M059J (cell line): ENCODE data around the gene MTX2. TPM values are rescaled to one million over a fixed set of nuclear protein-coding genes. Genes with fewer than 3 reads are reported as not detected.
A peak's percentile ranks its signal among the peaks of the same experiment; 100 is the strongest.
"Not testable (repeated sequence)": the region's sequence is repeated elsewhere in the genome, so short reads cannot be mapped to it uniquely, and the experiment has no call there.

Experiments used
- DNase-seq: peaks from one replicate; pipeline ENCODE4 v3.0.0-alpha.2; 2012; ENCODE audit warnings: low read depth
- total RNA-seq: library from RNA; depleted of rRNA; stranded (reverse); fragments of >200 nt; shearing (Covaris generic); gene quantifications from 2 replicates; pipeline ENCODE4 v1.2.3, GENCODE V29; 2014

MTX2 gene
- total RNA-seq, 1 experiment from 2014 or later, result 36.0 TPM

DNA sequence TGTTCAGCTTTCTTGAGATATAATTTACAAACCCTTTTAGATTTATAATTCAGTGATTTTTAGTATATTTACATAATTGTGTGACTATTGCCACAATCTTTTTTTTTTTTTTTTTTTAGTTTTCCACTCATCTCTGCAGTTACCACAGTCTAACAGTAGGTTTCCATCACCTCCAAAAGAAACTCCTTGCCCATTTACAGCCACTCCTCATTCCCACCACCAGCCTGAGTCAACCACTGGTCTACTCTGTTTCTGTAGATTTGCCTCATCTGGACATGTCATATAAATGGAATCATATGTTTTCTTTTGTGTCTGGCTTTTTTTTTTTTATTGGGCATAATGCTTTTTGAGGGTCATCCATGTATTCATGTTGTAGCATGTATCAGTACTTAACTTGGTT, 16.1 kb downstream of the MTX2 start:
- peak; percentile 18 for DNase-seq

DNA sequence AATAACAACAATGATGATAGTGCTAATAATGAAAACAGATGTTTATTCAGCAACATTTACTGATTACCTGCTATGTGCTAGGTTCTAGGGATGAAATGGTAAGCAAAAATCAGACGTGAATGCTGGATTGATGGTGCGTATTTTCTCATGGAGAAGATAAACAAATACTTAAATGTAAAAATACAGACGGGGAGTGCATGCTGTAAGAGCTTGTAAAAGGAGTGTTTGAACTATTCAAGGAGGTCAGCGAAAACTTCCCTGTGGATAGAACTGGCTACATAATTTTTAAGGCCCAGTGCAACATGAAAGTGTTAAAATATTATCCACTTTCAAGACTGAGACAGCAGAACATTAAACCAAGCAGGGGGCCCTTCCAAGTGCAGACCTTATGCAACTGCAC, 22.1 kb downstream of the MTX2 start:
- no peak for DNase-seq

DNA sequence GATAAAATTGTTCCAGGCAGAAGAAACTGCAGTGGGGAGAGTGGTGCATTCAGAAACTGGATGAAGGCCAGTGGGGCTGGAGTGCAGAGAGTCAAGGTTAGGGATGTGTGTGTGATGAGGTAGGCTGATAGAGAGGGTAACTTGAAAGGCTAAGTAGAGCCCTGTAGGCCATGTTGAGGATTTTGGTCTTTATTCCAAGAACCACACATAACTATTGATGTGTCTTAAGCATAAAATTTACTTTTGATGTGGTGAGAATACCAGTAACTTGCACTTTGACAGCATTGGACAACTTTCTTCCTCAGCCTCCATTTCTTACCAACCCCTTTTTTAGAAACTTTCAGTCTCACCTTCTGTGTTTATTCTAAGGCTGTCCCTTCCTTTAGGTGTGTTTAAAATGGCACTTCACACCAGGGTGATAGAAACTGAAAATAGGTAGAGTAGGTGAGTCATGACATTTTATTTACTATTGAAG, 22.6 kb downstream of the MTX2 start:
- DNase-seq, result peak; percentile 32

DNA sequence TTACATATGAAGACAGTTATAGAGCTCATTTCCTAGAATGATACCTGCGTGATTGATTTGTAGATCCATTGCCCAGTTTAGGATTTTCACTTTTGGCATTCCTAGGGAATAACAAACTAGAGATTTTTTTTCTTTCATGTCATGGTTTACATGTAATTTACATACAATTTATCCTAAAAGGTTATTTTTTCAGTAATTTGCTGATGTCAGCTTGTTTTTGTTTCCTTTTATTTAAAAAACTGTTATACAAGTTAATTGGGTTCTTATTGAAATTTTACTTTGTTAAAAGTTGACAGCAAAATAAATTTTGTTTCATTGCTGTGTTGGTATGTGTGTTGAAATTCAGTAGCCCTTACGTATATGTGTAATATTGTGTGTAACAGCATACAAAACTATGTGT, 23.4 kb downstream of the MTX2 start:
- DNase-seq, result no peak

DNA sequence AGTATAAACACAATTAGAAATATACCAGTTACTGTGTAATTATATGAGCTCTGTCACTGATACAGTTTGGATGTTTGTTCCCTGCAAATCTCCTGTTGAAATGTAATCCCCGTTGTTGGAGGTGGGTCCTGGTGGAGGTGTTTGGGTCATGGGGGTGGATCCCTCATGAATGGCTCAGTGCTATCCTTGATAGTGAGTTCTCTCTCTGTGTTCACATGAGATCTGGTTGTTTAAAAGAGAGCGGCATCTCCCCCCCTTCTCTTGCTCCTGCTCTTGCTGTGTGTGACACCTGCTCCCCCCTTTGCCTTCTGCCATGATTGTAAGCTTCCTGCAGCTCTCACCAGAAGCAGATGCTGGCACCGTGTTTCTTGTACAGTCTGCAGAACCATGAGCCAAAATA, 24.1 kb downstream of the MTX2 start:
- no peak for DNase-seq

DNA sequence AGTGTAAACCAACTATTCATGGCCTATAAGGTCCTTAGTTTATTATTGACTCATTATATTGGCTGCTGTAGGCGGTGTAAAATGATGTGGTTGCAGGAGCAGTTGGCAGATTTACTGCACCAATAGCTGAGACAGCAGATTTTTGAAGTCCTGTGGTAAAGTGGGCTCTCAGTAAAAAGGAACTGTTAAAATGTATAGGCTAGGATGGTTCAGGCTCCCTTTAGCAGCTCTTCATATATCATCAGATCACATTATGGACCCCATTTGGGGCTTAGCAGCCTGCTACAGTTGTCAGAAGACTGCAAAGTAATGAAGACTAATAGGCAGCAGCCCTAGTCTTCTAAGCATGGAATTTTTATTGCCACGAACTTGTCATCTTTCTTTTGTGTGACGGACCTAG, 27.8 kb downstream of the MTX2 start:
- no peak for DNase-seq

DNA sequence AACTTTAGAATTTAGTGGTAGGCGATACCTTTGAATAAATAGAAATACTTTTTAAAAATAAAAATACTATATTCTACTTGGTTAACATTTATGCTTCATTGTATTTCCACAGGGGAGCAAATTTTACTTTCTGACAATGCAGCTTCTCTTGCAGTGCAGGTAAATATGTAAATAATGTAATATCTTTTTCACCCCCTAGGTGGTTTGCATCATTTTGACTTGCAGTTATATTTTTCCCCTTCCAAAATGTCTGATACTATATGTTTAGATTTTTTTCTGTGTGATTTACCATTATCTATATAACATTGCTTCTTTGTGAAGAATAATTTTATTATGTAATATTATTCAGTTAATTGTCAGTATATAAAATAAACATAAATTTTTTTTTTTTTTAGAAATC, 28.5 kb downstream of the MTX2 start:
- DNase-seq, result no peak

DNA sequence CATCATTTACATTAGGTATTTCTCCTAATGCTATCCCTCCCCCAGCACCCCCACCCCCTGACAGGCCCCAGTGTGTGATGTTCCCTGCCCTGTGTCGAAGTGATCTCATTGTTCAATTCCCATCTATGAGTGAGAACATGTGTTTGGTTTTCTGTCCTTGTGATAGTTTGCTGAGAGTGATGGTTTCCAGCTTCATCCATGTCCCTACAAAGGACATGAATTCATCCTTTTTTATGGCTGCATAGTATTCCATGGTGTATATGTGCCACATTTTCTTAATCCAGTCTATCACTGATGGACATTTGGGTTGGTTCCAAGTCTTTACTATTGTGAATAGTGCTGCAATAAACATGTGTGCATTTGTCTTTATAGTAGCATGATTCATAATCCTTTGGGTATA, 36.8 kb downstream of the MTX2 start:
- DNase-seq, result not testable (repeated sequence)

DNA sequence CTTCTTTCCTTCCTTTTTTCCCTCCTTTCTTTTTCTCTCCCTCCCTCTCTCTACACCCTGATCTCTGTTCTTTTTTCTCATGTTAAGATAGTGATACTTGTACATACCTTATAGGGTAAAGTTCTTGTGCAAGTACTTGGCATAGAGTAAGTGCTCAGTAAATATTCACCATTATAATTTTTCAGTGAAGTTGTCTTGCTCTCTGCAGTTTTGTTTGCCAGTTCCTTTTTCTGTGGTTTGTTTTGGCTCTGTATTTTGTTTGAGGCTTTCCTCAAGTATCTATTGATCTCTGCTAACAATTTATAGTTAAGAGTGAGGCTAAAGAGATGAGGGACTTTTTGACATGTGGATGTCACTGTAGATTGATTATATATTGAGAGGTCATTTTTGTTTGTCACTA, 48.0 kb downstream of the MTX2 start:
- DNase-seq, result no peak

DNA sequence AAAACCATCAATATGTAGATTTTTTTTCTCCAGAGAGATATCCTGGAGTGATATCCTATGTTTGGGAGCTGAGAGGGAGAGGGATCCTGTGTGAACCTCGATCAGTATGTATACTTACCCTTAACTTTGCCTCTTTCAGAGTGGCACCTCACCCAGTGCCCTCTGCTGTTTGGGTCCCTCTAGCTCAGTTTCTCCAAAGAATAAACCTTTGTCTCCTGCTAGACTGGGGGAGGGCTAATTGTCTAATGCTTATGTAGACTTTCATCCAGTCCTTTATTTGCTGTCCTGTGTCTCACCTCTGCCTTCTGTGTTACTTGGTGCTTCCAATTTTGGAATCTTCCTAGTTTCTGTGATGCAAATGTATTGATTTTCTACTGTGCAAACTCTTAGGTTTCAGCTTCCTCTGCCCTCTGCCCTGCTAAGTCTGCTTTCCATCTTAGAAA, 48.4 kb downstream of the MTX2 start:
- no peak for DNase-seq

DNA sequence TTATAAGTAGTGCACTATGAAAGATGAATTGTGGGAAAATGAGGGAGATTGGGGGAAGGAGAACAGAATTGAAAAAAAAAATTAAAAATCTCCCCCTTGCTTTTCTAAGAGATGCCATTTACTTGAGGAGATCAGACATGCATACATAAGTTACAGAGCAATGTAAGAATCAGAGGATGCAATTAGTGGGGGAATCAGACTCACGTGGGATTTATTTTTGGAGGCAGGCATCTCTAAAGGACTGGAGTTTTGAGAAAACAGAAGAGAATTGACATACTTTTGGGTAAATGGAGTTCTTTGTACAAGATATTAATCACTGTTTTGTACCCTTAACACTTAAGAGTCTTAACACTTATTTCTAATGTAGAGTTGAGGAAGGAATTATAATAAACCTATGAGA, 52.7 kb downstream of the MTX2 start:
- no peak for DNase-seq

DNA sequence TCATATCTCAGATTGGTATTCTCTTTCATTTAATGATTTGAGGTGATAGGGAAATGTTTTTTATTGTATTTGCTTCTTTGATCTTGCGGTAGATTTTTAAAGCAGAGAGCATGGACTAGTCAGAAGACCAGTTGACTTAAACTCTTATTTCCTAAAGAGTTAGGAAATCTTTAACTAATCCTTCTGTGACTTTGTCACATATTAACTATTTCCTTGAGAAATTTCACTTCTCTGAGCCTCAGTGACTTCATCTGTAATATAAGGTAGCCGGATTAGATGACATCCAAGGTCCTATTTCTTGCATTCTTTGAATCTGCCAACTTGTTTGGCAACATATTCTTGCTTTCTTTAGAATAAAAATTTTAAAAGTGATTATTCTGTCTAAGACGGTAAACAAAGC, 55.6 kb downstream of the MTX2 start:
- no peak for DNase-seq

DNA sequence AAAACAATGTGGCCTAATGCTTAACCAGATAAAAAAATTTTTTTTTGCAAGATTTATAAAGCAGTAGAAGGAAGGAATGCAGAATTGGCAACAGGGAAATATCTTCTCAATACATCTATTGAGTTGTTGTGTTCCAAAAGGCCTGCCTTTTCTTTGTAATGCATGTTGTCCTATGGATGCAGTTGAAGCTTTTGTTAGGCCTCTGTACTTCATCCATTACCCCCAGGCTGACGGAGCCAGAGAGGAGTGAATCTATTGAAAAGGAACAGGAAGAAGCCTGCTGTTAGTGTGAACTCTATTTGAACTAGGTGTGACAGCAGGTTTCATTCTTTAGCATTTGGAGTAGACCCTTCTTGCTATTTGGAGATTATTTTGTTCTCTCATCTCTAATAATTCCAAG, 56.5 kb downstream of the MTX2 start:
- DNase-seq, result no peak

DNA sequence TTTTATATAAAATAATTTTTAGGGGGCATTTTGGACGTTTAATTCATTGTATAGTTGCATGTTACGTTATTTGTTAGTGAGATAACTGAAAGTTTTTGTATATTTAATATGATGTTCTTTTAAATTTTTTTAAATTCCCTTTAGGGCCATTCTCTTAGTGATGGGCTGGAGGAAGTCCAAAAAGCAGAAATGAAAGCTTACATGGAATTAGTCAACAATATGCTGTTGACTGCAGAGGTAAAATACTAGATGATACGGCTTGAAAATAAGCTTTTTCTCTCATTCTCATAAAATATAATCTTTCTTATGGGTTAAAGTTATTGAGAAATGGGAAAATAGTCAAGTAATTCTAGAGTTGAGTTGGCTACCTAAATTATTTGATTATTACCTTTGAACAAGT, 58.9 kb downstream of the MTX2 start:
- DNase-seq, result no peak

DNA sequence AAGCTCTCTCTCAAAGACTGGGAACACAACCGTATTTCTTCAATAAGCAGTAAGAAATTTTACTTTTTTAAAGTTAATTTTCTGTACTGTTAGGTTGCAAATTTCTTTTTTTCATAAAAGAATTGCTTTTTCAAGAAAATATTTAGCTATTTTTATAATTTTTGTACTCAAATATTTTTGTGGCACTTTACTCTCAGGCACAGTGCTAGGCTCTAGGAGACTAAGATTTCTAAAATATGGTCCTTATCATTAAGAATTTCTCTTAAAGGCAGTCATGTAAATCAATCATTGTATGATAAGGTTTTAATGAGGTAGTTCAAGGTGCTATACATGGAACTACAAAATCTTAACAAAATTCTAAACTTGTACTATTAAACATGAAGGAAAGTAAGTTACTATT, 61.4 kb downstream of the MTX2 start:
- no peak for DNase-seq

DNA sequence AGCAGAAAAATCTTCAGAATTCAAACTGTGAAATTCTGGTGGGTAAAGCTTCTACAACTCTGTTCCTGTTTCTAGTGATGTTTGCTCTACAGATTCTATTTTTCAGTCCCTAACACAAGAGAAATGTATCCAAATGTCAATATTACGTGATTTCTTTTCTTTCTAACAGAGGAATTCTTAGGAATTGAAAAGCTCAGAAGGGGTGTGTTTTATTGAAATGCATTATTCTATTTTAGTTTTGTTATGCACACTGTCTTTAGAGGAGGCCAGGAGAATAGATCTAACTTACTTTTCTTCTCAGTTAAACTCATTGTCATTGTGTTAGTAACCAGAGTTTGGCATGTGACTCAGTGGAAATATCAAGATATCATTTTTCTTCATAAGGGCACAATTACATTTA, 62.4 kb downstream of the MTX2 start:
- DNase-seq, result no peak

DNA sequence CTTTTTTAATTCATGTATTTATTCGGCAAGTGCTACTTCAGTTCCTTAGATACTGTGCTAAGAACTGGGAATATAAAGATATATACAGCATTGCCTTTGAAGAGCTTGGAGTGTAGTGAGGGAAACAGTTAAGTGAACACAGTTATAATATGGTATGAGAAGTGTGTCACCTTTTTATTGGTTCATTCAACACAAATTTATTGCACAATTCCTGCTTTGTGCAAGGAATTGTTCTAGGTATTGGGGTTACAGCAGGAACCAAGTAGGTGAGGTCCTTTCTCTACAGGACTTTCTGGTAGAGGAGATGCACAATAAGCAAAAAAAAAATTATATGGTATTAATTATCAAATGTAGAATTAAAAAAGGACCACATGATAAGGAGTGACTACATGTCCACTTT, 65.5 kb downstream of the MTX2 start:
- no peak for DNase-seq

DNA sequence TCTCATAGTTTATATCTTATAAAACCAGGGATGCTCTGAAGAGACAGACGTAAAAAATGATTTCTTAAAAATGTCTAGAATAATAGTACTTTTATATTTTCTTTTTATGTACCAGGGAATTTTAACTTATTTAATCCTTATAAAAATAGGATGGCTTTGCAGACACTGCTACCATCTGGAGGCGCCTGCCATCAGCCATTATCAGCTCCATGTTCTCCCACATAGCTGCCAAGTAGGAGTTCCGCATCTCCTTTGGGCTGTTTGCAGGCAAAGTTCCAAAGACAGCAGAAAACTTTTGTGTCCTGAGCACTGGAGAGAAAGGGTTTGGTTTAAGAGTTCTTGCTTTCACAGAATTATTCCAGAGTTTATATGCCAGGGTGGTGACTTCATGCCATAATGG, 69.2 kb downstream of the MTX2 start:
- DNase-seq, result no peak

DNA sequence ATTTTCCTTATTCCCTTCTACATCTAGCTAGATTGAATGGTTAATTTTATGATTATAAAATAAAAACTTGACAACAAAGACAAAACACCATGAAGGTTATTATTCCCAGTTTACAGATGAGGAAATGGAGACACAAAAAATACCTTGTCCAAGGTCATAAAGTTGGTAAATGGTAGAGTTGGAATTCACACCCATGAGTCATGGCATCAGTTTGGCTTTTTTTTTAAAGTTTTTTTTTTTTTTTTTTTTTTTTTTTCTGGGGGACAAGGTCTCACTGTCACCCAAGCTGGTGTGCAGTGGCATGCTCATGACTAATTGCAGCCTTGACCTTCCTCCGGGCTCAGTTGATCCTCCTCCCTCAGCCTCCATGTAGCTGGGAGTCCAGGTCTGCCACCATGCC, 70.0 kb downstream of the MTX2 start:
- DNase-seq, result no peak

DNA sequence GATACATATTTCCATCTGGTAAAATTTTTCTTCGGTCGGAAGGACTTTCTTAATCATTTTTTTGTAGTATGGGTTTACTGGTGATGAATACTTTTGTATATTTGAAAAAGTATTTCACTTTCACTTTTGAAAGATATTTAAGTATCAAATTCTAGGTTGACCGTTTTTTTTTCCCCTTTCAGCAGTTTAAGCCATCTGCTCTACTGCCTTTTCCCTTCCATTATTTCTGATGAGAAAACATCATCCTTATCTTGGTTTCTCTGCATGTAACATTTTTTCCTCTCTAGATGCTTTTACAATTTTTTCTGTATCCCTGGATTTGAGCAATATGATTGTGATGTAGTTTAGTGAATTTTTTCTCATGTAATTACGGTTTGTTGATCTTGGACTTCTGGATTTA, 87.0 kb downstream of the MTX2 start:
- no peak for DNase-seq

DNA sequence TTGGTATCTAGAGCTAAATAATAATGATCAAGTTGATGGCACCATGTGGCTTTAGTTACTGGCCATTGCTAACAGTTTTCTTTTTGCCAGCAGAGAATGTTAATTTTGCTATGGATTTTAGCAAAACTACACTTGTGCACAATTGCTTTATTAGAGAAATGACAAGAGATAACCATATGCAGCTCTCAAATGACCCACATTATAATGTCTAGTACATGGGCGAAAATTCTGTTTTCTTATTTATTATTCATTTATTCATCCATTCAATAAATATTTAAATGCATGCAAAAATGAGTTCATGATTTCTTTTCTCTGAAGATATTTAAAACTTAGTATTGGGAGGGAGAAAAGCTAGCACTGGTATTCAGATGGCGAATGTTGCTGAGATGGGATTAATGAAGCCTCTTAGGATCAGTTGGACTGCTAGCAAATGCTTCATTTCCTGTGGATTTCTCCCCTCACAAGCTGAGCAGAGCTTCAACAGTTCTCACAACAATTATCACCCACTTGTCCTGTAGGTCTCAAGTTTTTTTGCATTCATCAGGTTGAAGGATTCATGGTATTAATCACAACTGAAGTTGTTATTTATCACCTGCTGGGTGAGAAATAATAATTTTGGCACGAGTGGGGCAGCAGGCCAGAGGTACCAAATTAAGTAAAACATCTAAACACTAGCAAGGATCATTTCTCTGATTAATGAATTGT, 95.2 kb downstream of the MTX2 start:
- DNase-seq, result no peak

DNA sequence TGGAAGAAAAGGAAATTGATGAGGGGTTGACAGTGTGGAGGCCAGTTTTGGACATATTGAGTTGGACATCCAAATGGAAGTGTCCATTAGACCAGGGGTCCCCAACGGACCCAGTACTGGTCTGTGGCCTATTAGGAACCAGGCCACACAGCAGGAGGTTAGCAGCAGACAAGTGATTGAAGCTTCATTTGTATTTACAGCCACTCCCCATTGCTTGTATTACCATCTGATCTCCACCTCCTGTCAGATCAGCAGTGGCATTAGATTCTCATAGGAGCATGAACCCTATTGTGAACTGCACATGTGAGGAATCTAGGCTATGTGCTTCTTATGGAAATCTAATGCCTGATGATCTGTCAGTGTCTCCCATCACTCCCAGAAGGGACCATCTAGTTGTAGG, 99.1 kb downstream of the MTX2 start:
- no peak for DNase-seq

DNA sequence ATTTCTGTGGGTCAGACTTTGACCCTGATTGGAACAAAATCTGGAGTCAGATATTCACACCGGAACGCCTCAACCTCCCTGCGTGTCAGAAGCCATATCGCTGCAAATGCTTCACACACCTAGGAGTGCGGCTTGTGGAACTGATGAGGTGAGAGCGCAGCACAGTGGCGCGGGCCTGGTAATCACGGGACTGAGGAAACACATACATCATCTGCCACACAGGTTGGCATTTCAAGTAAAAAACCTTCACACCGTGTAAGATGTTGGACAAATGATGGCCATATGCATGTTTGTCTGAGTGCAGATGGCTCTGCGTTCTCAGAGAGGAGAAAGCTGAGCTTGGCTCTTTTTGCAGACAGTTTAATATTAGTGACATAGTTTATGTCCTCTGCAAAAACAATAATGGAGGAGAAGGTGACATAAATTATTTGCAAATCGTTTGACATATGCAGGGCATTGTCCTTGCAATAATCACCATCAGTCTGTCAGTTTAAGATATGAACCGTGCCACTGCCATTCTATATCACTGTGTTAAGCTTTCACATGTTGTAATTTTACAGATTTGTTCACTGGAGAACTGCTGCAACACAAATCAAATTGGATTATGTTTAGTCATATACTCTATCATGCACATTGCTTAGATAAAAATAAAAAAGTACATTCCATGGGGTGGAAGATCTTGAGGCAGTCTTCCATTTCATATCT, 101.4 kb downstream of the MTX2 start:
- DNase-seq, result no peak

DNA sequence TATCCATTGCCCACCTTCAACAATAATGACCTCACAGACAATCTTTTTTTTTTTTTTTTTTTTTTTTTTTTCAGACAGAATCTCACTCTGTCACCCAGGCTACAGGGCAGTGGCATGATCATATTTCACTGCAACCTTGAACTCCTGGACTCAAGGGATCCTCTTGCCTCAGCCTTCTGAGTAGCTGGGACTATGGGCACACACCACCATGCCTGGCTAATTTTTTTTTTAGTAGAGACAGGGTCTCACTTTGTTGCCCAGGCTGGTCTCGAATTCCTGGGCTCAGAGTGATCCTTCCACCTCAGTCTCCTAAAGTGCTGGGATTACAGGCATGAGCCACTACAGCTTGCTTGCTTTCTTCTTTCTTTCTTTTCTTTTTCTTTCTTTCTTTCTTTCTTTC, 103.9 kb downstream of the MTX2 start:
- DNase-seq, result not testable (repeated sequence)
